GM23248 (cell line): ENCODE data around the gene NEGR1. TPM values are rescaled to one million over a fixed set of nuclear protein-coding genes. Genes with fewer than 3 reads are reported as not detected.
A peak's percentile ranks its signal among the peaks of the same experiment; 100 is the strongest.

ENCODE experiments used
- DNase-seq: peaks from one replicate; pipeline ENCODE4 v3.0.0-alpha.2; 2015
- H2AFZ ChIP-seq: fragments of 200-600 bp; sonication (generic); 2 replicates; pipeline ENCODE4 v1.6.1; 2016; ENCODE audit warnings: antibody characterized with exemption
- H3F3A ChIP-seq: fragments of 200-600 bp; sonication (generic); 2 replicates; pipeline ENCODE4 v1.6.1; 2016; ENCODE audit warnings: mild to moderate bottlenecking, antibody characterized with exemption, mixed run types; ENCODE audit not compliant: insufficient read depth
- H3K27ac ChIP-seq: fragments of 200-600 bp; sonication (generic); 2 replicates; pipeline ENCODE4 v1.5.1; 2016; ENCODE audit warnings: mild to moderate bottlenecking
- H3K27me3 ChIP-seq: fragments of 200-600 bp; sonication (generic); replicated peaks from 2 replicates; pipeline ENCODE4 v1.6.1; 2016; ENCODE audit warnings: mild to moderate bottlenecking; ENCODE audit not compliant: insufficient read depth
- H3K36me3 ChIP-seq: fragments of 200-600 bp; sonication (generic); 2 replicates; pipeline ENCODE4 v1.6.1; 2016; ENCODE audit warnings: low read depth, mild to moderate bottlenecking
- H3K4me1 ChIP-seq: fragments of 200-600 bp; sonication (generic); 2 replicates; pipeline ENCODE4 v1.6.1; 2016; ENCODE audit warnings: mild to moderate bottlenecking; ENCODE audit not compliant: insufficient read depth
- H3K4me2 ChIP-seq: fragments of 200-600 bp; sonication (generic); one replicate; pipeline ENCODE4 v1.6.1; 2016; ENCODE audit warnings: mild to moderate bottlenecking; ENCODE audit not compliant: unreplicated experiment
- H3K4me3 ChIP-seq: fragments of 200-600 bp; sonication (generic); 2 replicates; pipeline ENCODE4 v1.5.1; 2016; ENCODE audit warnings: mild to moderate bottlenecking
- H3K79me2 ChIP-seq: fragments of 200-600 bp; sonication (generic); 2 replicates; pipeline ENCODE4 v1.6.1; 2016; ENCODE audit warnings: mild to moderate bottlenecking; ENCODE audit not compliant: insufficient read depth
- H3K9ac ChIP-seq: fragments of 200-600 bp; sonication (generic); 2 replicates; pipeline ENCODE4 v1.6.1; 2016; ENCODE audit warnings: mild to moderate bottlenecking
- H3K9me2 ChIP-seq: fragments of 200-600 bp; sonication (generic); 2 replicates; pipeline ENCODE4 v1.6.1; 2016; ENCODE audit warnings: mixed run types, mild to moderate bottlenecking, moderate library complexity; ENCODE audit not compliant: insufficient read depth
- H3K9me3 ChIP-seq: fragments of 200-600 bp; sonication (generic); one replicate; pipeline ENCODE4 v1.6.1; 2017; ENCODE audit warnings: low read depth
- H4K20me1 ChIP-seq: fragments of 200-600 bp; sonication (generic); 2 replicates; pipeline ENCODE4 v1.6.0; 2016; ENCODE audit not compliant: insufficient read depth
- EZH2 ChIP-seq: fragments of 200-600 bp; sonication (generic); IDR thresholded peaks from 2 replicates; pipeline ENCODE4 v1.6.1; 2018; ENCODE audit warnings: antibody characterized with exemption, mild to moderate bottlenecking; ENCODE audit not compliant: insufficient read depth, poor library complexity, severe bottlenecking
- EZH2phosphoT487 ChIP-seq: fragments of 200-600 bp; sonication (generic); IDR thresholded peaks from 2 replicates; pipeline ENCODE4 v1.6.1; 2018; ENCODE audit warnings: antibody characterized with exemption, moderate library complexity, mild to moderate bottlenecking, low read depth; ENCODE audit not compliant: insufficient read depth
- WGBS, 2 experiments: methylation state at CpG; one replicate each; pipeline ENCODE4 v1.1.6; 2015 to 2017; ENCODE audit warnings: low lambda C conversion rate in 2 of 2, low coverage in 1 of 2; ENCODE audit errors: missing lambda C conversion rate in 2 of 2; 5-methylcytosine and 5-hydroxymethylcytosine counted together
- in situ Hi-C: fragments of 300-500 bp; cut with MboI; formaldehyde crosslinking; loops from 2 replicates; pipeline ENCODE4 v1.15.0; 2020
- polyA plus RNA-seq: library from polyadenylated mRNA; unstranded; fragments of >200 nt; fragmentation: Nextera tagmentation; extraction: Ambion mirVana; gene quantifications from 2 replicates; pipeline ENCODE4 v1.2.1, GENCODE V29; 2016
- total RNA-seq: library from RNA; depleted of rRNA; stranded (reverse); fragments of >200 nt; shearing (Covaris generic); gene quantifications from 2 replicates; pipeline ENCODE4 v1.2.3, GENCODE V29; 2014

The NEGR1 gene
- total and polyA plus RNA-seq, 2 experiments from 2014 or later: 14.3 to 15.7 TPM

DNA sequence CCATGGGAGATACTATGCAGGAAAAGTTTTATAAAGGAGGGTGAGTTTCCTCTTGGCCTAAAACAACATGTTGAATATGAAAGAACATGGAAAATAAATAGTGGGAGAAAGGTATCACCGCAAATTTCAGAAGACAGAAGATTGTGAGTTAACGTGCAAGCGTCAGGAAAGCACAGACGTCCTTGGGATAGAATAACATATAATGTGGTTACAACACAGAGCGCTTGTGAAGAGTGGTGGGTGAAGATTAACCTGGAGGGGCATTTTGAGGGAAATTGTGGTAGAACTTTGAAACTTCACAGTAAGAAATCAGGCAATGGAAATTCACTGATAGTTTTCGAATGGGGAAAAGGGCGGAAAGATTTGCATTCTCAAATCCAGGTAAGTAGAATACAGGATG is 47.3 kb downstream of the NEGR1 start:
- no peaks in the 10 kb centered on the region for H3K79me2 ChIP-seq
- no peak overlapping the region for H3K4me2 ChIP-seq
- 86 to 92% methylated on average over 7 of the region's 7 CpGs for WGBS, 2 experiments
- peaks cover 14% of the 10 kb centered on the region for H3K4me1 ChIP-seq
- in situ Hi-C loops: no loop called here
- H3K4me3 ChIP-seq: no peak overlapping the region
- H2AFZ ChIP-seq: no peak overlapping the region
- H3K9ac ChIP-seq: no peak overlapping the region
- 0 out of 2 replicates have a peak, but pooled peaks cover 4% of the 10 kb centered on the region for H3K9me2 ChIP-seq
- H3K36me3 ChIP-seq: no peaks in the 10 kb centered on the region
- DNase-seq: no peak
- TF ChIP-seq EZH2 (no peak), EZH2phosphoT487 (no peak)
- H3K27ac ChIP-seq: no peak overlapping the region
- H4K20me1 ChIP-seq: no peaks in the 10 kb centered on the region
- no peaks in the 10 kb centered on the region for H3K9me3 ChIP-seq
- no peaks in the 10 kb centered on the region for H3K27me3 ChIP-seq
- peaks cover 15% of the 10 kb centered on the region for H3F3A ChIP-seq

DNA sequence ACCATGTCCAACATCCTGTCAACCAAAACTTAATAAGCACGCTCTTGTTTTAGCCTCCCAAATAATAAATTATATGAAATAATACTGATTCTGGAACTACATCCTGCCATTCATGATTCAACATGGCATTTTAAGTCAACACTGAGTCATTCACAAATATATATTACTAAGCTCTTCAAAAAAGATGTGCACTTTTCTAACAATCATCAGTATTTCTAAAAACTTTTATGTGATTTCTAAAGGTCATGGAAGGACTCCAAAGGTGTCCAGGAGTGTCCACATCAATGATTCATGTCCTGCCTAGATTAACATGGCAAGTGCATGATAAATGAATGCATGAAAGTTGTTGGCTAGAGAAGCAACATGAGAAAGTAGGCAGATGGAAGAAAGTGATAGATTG is 51.6 kb downstream of the NEGR1 start:
- Histone ChIP-seq H3K4me1 (peaks cover 20% of the 10 kb centered on the region), H3F3A (peaks cover 20% of the 10 kb centered on the region), H3K79me2 (no peaks in the 10 kb centered on the region), H3K27ac (no peak overlapping the region), H4K20me1 (no peaks in the 10 kb centered on the region), H3K4me2 (peak overlapping the region; percentile 35), H3K4me3 (no peak overlapping the region), H3K9me2 (no peaks in the 10 kb centered on the region), H3K36me3 (no peaks in the 10 kb centered on the region), H3K9me3 (no peaks in the 10 kb centered on the region), H2AFZ (no peak overlapping the region; the same call in 1 of the 2 replicates), H3K27me3 (no peaks in the 10 kb centered on the region), H3K9ac (no peak overlapping the region)
- WGBS, 2 experiments: 6 to 8% methylated on average over 1 of the region's 1 CpG
- TF ChIP-seq EZH2phosphoT487 (no peak), EZH2 (no peak)
- peak; percentile 42 for DNase-seq
- in situ Hi-C loops: no loop called here

DNA sequence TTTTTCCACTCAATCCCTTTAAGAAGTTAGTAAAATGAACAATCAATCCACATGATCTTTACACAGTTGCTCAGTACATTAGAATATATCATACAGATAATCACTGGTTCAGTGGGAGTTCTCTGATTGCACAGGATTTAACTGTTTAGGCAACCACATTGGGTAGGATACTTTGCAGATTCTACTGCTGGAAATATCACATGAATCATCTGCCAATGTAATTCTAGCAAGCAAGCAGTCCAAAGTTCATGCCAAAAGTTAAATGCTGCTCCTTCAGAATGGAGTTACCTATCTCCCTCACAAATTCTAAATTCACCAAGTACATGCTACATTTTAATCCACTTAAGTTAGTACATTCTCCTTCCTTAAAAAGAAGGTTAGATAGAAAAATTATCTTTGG is 52.4 kb downstream of the NEGR1 start:
- no peak overlapping the region for H3K27ac ChIP-seq
- no peak overlapping the region for H3K4me3 ChIP-seq
- H3K36me3 ChIP-seq: no peaks in the 10 kb centered on the region
- no peaks in the 10 kb centered on the region for H3K27me3 ChIP-seq
- no peaks in the 10 kb centered on the region for H3K79me2 ChIP-seq
- in situ Hi-C loops: no loop called here
- H3K9me2 ChIP-seq: no peaks in the 10 kb centered on the region
- H3K4me1 ChIP-seq: peaks cover 20% of the 10 kb centered on the region
- TF ChIP-seq EZH2: no peak
- H3F3A ChIP-seq: peaks cover 20% of the 10 kb centered on the region
- H2AFZ ChIP-seq: no peak overlapping the region
- no peaks in the 10 kb centered on the region for H3K9me3 ChIP-seq
- H3K4me2 ChIP-seq: no peak overlapping the region
- DNase-seq: peak; percentile 35
- H4K20me1 ChIP-seq: no peaks in the 10 kb centered on the region
- no peak overlapping the region for H3K9ac ChIP-seq

GRCh38 chr1:72227667-72228066 is 54.7 kb downstream of the NEGR1 start:
- Histone ChIP-seq H3K4me1 (peaks cover 20% of the 10 kb centered on the region), H3K27ac (no peak overlapping the region), H3K9me2 (no peaks in the 10 kb centered on the region), H3K9me3 (no peaks in the 10 kb centered on the region), H3F3A (peaks cover 20% of the 10 kb centered on the region), H4K20me1 (no peaks in the 10 kb centered on the region), H3K36me3 (no peaks in the 10 kb centered on the region), H3K27me3 (no peaks in the 10 kb centered on the region), H3K79me2 (no peaks in the 10 kb centered on the region), H3K4me3 (no peak overlapping the region), H3K9ac (no peak overlapping the region), H3K4me2 (no peak overlapping the region), H2AFZ (no peak overlapping the region)
- TF ChIP-seq EZH2phosphoT487: no peak
- TF ChIP-seq EZH2: no peak
- in situ Hi-C loops: no loop called here
- DNase-seq: no peak
- WGBS, 2 experiments: 98 to 99% methylated on average over 4 of the region's 4 CpGs

DNA sequence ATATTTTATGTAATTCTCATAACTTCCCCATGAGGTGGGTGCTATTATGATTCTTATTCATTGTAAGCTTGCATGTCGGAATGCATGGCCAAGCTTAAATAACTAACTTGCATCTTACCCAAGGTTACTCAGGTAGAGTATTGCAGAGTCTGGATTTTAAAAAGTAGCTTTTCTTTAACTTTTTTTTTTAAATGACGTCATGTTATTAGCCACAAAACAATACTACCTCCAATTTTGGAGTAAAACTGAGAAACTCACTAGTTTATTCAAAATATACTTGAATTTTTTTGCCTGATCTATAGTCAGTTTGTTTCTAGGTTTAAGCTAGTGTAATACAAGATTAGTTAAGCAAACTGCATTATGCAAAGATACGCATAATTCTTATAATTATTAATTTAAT is 57.8 kb downstream of the NEGR1 start:
- 94 to 96% methylated on average over 3 of the region's 3 CpGs for WGBS, 2 experiments
- Histone ChIP-seq H3K4me1 (peaks cover under 1% of the 10 kb centered on the region; the same call in 1 of the 2 replicates), H3K9me3 (no peaks in the 10 kb centered on the region), H2AFZ (no peak overlapping the region), H3K9ac (no peak overlapping the region), H3K36me3 (no peaks in the 10 kb centered on the region), H3K4me2 (no peak overlapping the region), H4K20me1 (no peaks in the 10 kb centered on the region), H3K79me2 (no peaks in the 10 kb centered on the region), H3K27ac (no peak overlapping the region), H3K4me3 (no peak overlapping the region), H3F3A (0 out of 2 replicates have a peak, but pooled peaks cover under 1% of the 10 kb centered on the region), H3K9me2 (no peaks in the 10 kb centered on the region), H3K27me3 (no peaks in the 10 kb centered on the region)
- no peak for TF ChIP-seq EZH2
- no peak for TF ChIP-seq EZH2phosphoT487
- no peak for DNase-seq
- in situ Hi-C loops: no loop called here
